GM21737 (cell line): ENCODE measurements around the gene ZNF264.
"Not testable (repeated sequence)": the region's sequence is repeated elsewhere in the genome, so short reads cannot be mapped to it uniquely, and the experiment has no call there.

Source experiments
- ATAC-seq: cut with Tn5 transposase; IDR thresholded peaks from one replicate; pipeline ENCODE4 v1.9.1; 2021; ENCODE audit warnings: mild to moderate bottlenecking, moderate library complexity; ENCODE audit not compliant: unreplicated experiment

Gene ZNF264

GRCh38 chr19:57191141-57192076 lies at the start of gene ZNF264:
ZNF264 (plus strand) TSS chr19:57191500; CDS start chr19:57191914, 414 bp downstream.
- peak; percentile 95 for ATAC-seq

GRCh38 chr19:57141699-57142098 lies 49.6 kb upstream of the ZNF264 start:
- no peak for ATAC-seq

GRCh38 chr19:57152921-57153320 lies 38.4 kb upstream of the ZNF264 start:
- no peak for ATAC-seq

- ATAC-seq: no peak
These were observed 29.2 kb upstream of the ZNF264 start for GRCh38 chr19:57161985-57162539.

GRCh38 chr19:57165846-57166245 lies 25.5 kb upstream of the ZNF264 start:
- ATAC-seq: no peak

DNA sequence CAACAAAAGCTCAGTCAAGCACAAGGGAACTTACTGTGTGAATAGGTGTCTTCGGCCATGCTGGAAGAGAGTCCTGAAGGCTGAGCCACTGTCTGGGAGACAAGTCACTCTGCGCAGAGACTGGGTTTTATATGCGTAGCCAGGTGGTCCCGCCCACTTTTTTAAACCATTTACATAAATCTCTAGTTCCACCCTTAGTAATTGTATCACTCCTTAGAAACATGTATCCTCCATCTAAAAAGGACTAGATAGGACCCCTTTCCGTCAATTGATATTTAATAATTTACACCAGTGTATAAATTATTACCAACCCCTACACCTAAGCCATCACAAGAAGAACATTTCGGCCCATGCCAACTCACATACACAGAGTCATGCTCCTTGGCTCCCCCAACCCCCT lies 23.9 kb upstream of the ZNF264 start, which contains the start of gene DUXA:
TSS of gene DUXA (minus strand) at position 101 of the 400 bp plus-strand sequence. CDS start at position 59, 42 bp downstream.
- ATAC-seq: no peak

- ATAC-seq: no peak
These were observed 19.7 kb upstream of the ZNF264 start for GRCh38 chr19:57171551-57172081.

- ATAC-seq: no peak
These were observed 999 bp upstream of the ZNF264 start for GRCh38 chr19:57190301-57190700.

DNA sequence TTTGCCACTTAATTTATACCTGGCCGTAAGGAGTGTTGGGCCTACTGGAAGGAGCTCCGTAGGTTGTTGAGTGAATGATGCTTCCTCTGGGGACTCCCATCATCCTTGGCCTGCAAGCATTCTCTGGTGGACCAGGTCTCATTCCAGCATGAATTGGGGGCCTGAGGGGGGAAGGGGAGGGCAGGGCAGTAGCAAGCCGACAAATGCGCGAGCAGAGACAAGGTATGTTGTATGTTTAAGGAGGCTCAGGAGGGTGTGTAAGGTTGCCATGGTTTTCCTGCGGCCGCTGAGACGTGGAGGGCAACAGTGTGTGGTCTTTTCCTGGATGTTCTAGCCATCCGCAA lies 749 bp downstream of the ZNF264 start:
- ATAC-seq: no peak

GRCh38 chr19:57192993-57193392 lies 1.7 kb downstream of the ZNF264 start:
- no peak for ATAC-seq

- not testable (repeated sequence) for ATAC-seq
These were observed 6.6 kb downstream of the ZNF264 start for GRCh38 chr19:57197874-57198273.

DNA sequence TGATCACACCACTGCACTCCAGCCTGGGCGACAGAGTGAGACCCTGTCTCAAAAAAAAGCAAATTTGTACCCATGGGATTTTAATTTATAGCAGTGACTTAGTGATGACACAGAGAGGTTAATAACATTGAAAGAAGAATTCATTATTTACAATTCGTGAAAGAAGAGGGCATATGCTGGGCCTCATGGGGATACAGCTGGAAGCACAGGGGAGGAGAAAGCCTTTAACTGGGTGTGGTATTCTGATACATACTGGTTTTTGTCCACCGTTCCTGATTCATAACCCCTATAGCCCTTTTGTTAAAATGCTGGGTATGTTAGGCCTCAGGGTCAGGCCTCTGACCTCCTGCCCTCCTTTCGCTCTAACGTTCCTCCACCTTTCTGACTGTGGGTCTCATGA lies 10.9 kb downstream of the ZNF264 start:
- ATAC-seq: no peak

- ATAC-seq: no peak
These were observed 19.1 kb downstream of the ZNF264 start for GRCh38 chr19:57210381-57210780.

GRCh38 chr19:57212109-57212508 lies 20.8 kb downstream of the ZNF264 start:
- no peak for ATAC-seq

DNA sequence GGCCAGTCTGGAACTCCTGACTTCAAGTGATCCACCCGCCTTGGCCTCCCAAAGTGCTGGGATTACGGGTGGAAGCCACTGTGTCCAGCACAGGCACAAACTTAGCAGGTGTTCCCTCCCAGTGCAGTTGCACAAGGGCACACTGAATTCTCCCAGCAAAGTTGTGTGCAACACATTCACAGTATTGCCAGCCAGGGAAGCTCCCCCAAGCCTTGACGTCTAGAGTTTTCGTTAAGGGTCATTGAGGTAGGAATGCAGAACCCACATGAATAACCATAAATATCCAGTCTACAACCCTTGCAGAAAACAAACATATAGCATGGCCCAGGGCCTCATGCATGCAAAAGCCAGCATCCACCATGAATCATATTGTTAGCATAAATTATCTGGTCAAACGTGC lies 36.2 kb downstream of the ZNF264 start:
- ATAC-seq: no peak

- no peak for ATAC-seq
These were observed 40.4 kb downstream of the ZNF264 start for GRCh38 chr19:57231686-57232085.

DNA sequence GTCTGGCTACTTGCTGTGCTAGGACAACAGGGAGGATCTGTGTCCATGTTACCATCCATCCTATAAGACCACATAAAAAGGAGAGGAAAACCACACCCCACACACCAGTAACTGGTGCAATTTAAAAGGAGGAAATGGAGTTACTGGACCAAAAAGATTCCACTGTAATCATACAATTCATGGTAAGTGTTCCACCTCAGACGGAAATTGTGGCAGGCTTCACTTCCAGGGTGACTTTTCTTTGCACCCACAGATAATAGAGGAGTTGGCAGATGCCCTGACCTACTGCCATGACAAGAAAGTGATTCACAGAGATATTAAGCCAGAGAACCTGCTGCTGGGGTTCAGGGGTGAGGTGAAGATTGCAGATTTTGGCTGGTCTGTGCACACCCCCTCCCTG lies 41.9 kb downstream of the ZNF264 start:
- ATAC-seq: no peak

DNA sequence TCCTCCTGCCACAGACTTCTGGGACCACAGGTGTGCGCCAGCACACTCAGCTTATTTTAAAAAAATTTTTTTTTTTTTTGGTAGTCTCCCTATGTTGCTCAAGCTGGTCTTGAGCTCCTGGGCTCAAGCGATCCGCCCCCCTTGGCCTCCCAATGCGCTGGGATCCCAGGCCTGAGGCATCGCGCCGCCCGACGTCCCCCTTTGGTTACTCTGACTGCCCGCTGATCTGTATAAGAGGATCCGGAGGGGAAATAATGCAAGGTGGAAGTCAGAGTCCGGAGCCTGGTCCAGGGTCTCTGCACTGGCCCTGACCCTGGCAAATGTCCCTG lies 48.6 kb downstream of the ZNF264 start:
- no peak for ATAC-seq

GRCh38 chr19:57240311-57241090 lies 49.2 kb downstream of the ZNF264 start, which contains the start of gene ZNF805:
ZNF805 (plus strand) TSS chr19:57240632; CDS start chr19:57240892, 260 bp downstream.
- ATAC-seq: peak; percentile 93

DNA sequence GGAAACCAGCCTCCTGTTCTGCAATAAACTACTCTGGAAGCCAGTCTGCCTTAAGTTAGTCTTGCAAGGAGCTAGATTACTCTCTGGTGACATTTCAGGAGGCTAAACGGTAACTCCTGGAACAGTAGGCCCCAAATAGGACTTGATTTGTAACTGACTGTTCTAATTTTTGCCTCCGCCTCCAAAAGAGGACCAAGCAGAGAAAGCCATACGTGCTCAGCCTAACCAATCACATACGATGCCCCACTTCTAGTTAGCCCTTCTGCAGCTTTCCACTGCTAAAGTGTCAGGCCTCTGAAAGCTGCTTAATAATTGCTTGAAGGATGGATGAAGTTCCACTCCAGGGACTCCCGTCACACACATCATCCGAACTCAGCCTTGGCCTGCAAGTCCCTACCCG lies 49.9 kb downstream of the ZNF264 start:
- no peak for ATAC-seq

GRCh38 chr19:57242821-57243220 lies 51.5 kb downstream of the ZNF264 start:
- no peak for ATAC-seq
